A549 (cell line): ENCODE measurements around the gene IPO7. TPM values are rescaled to one million over a fixed set of nuclear protein-coding genes. Genes with fewer than 3 reads are reported as not detected.

Experiments
- ATAC-seq, 2 experiments: fragments of 200-7000 bp in 1 of 2; fragments of >200 bp in 1 of 2; cut with Nextera tagmentation in 1 of 2; cut with Tn5 transposase in 1 of 2; 3 replicates each; pipeline versions ENCODE4 v1.8.0 to v1.9.1; 2018 to 2020; ENCODE audit warnings: mild to moderate bottlenecking in 1 of 2, moderate library complexity in 1 of 2
- CTCF ChIA-PET: fragments of 300-600 bp; sonication (Branson Sonifier 250); formaldehyde crosslinking; extraction: SDS; loops from one replicate; lab custom pipeline; 2021; ENCODE audit warnings: antibody characterized with exemption, inconsistent platforms; lab: Yijun Ruan, JAX
- POLR2A ChIA-PET: fragments of 350-600 bp; formaldehyde crosslinking; extraction: SDS; loops from one replicate; lab custom pipeline; 2021; ENCODE audit warnings: antibody characterized with exemption, inconsistent platforms; lab: Yijun Ruan, JAX
- DNase-seq, 2 experiments: peaks; one replicate each; pipeline versions ENCODE4 v3.0.0 to v3.0.0-alpha.2; 2011 to 2016; ENCODE audit warnings: low read depth in 1 of 2, low spot score in 1 of 2
- FAIRE-seq: peaks from 2 replicates; lab custom pipeline; 2011; peaks lifted over from hg19 to GRCh38; lab: Jason Lieb, UNC
- H3K27ac ChIP-seq, 2 experiments: fragments of >200 bp; sonication (Bioruptor Twin); formaldehyde crosslinking; 3 replicates each; pipeline ENCODE4 v1.5.1; 2016 to 2017
- H3K4me1 ChIP-seq: fragments of >200 bp; sonication (Bioruptor Twin); formaldehyde crosslinking; 3 replicates; pipeline ENCODE4 v1.6.1; 2016
- H3K4me2 ChIP-seq: fragments of >200 bp; sonication (Bioruptor Twin); formaldehyde crosslinking; 3 replicates; pipeline ENCODE4 v1.6.1; 2016
- H3K4me3 ChIP-seq: fragments of >200 bp; sonication (Bioruptor Twin); formaldehyde crosslinking; 3 replicates; pipeline ENCODE4 v1.5.1; 2016
- H3K9me3 ChIP-seq: fragments of >200 bp; sonication (Bioruptor Twin); formaldehyde crosslinking; 3 replicates; pipeline ENCODE4 v1.6.1; 2016
- BCL3 ChIP-seq: fragments of >200 bp; sonication (Bioruptor Twin); formaldehyde crosslinking; IDR thresholded peaks from 3 replicates; pipeline ENCODE4 v1.6.1; 2016
- BHLHE40 ChIP-seq: IDR thresholded peaks from 2 replicates; pipeline ENCODE4 v1.6.1; 2012; ENCODE audit warnings: low read depth, low read length, inconsistent platforms
- CBX8 ChIP-seq: fragments of 200-600 bp; sonication (generic); IDR thresholded peaks from 2 replicates; pipeline ENCODE4 v1.6.1; 2016
- CHD2 ChIP-seq: fragments of 150-350 bp; IDR thresholded peaks from 2 replicates; pipeline ENCODE4 v1.6.1; 2014; ENCODE audit warnings: low read length; ENCODE audit not compliant: partially characterized antibody
- CHD4 ChIP-seq: fragments of 200-600 bp; sonication (generic); IDR thresholded peaks from 2 replicates; pipeline ENCODE4 v1.6.1; 2016; ENCODE audit warnings: antibody characterized with exemption, mild to moderate bottlenecking, borderline replicate concordance
- ELK1 ChIP-seq: fragments of 150-350 bp; IDR thresholded peaks from 2 replicates; pipeline ENCODE4 v1.6.1; 2014; ENCODE audit warnings: low read depth, mild to moderate bottlenecking, low read length
- EP300 ChIP-seq, 2 experiments: fragments of >200 bp; sonication (Bioruptor Twin); formaldehyde crosslinking; IDR thresholded peaks; 2 replicates in 1 of 2; 3 replicates in 1 of 2; pipeline ENCODE4 v1.6.1; 2016 to 2017
- FOSB ChIP-seq: fragments of 250-450 bp; sonication (Bioruptor Pico); IDR thresholded peaks from 2 replicates; pipeline ENCODE4 v1.5.0; 2020; ENCODE audit warnings: mild to moderate bottlenecking, moderate library complexity
- FOSL2 ChIP-seq, 2 experiments: fragments of 450-650 bp in 1 of 2; fragments of >200 bp in 1 of 2; sonication (Bioruptor Twin) in 1 of 2; formaldehyde crosslinking; IDR thresholded peaks; 2 replicates each; pipeline versions ENCODE4 v1.5.0 to v1.6.1; 2016 to 2020; ENCODE audit warnings: mild to moderate bottlenecking in 1 of 2, moderate library complexity in 1 of 2
- HOXB13 ChIP-seq: fragments of 250-450 bp; sonication (Bioruptor Pico); IDR thresholded peaks from 2 replicates; pipeline ENCODE4 v1.5.0; 2020; ENCODE audit warnings: low read depth, mild to moderate bottlenecking, moderate library complexity
- JUN ChIP-seq, 2 experiments: fragments of >200 bp; sonication (Bioruptor Twin); formaldehyde crosslinking; IDR thresholded peaks; 2 replicates in 1 of 2; 3 replicates in 1 of 2; pipeline ENCODE4 v1.6.1; 2016 to 2017
- KDM1A ChIP-seq: fragments of 200-600 bp; sonication (generic); IDR thresholded peaks from 2 replicates; pipeline ENCODE4 v1.6.1; 2016; ENCODE audit warnings: low read depth, mild to moderate bottlenecking
- KDM5A ChIP-seq: fragments of 200-600 bp; sonication (generic); IDR thresholded peaks from 2 replicates; pipeline ENCODE4 v1.6.1; 2016; ENCODE audit warnings: antibody characterized with exemption, mild to moderate bottlenecking
- NFE2L2 ChIP-seq: fragments of 150-350 bp; conservative IDR thresholded peaks from 2 replicates; pipeline ENCODE4 v1.6.1; 2014; ENCODE audit warnings: low read length
- RAD21 ChIP-seq, 2 experiments: fragments of >200 bp in 1 of 2; sonication (Bioruptor Twin) in 1 of 2; formaldehyde crosslinking in 1 of 2; IDR thresholded peaks in 1 of 2; conservative IDR thresholded peaks in 1 of 2; 2 replicates in 1 of 2; 3 replicates in 1 of 2; pipeline ENCODE4 v1.6.1; 2012 to 2018; ENCODE audit warnings: inconsistent platforms in 1 of 2
- RARB ChIP-seq: fragments of 250-450 bp; sonication (Bioruptor Pico); IDR thresholded peaks from 2 replicates; pipeline ENCODE4 v1.8.0; 2021; ENCODE audit warnings: mild to moderate bottlenecking, moderate library complexity
- TFCP2L1 ChIP-seq: fragments of 250-450 bp; sonication (Bioruptor Pico); IDR thresholded peaks from 2 replicates; pipeline ENCODE4 v1.5.0; 2021; ENCODE audit warnings: mild to moderate bottlenecking
- TP53 ChIP-seq: fragments of 250-450 bp; sonication (Bioruptor Pico); IDR thresholded peaks from 2 replicates; pipeline ENCODE4 v1.5.0; 2021; ENCODE audit warnings: mild to moderate bottlenecking, moderate library complexity
- ZC3H11A ChIP-seq: fragments of 450-650 bp; IDR thresholded peaks from 2 replicates; pipeline ENCODE4 v1.6.1; 2014; ENCODE audit warnings: antibody characterized with exemption, mild to moderate bottlenecking
- ZFP36 ChIP-seq: fragments of 450-650 bp; IDR thresholded peaks from 2 replicates; pipeline ENCODE4 v1.6.1; 2014; ENCODE audit warnings: borderline replicate concordance; ENCODE audit not compliant: partially characterized antibody
- ZNF302 ChIP-seq: fragments of 250-450 bp; sonication (Bioruptor Pico); IDR thresholded peaks from 2 replicates; pipeline ENCODE4 v1.9.0; 2021; ENCODE audit warnings: inconsistent platforms, mild to moderate bottlenecking, moderate library complexity
- ZSCAN20 ChIP-seq: fragments of 250-450 bp; sonication (Bioruptor Pico); IDR thresholded peaks from 2 replicates; pipeline ENCODE4 v1.8.0; 2022; ENCODE audit warnings: mild to moderate bottlenecking, moderate library complexity
- WGBS: methylation state at CpG from one replicate; pipeline ENCODE4 v1.1.6; 2017; ENCODE audit errors: missing lambda C conversion rate; 5-methylcytosine and 5-hydroxymethylcytosine counted together
- polyA plus RNA-seq, 4 experiments: library from polyadenylated mRNA; depleted of rRNA in 3 of 4; stranded (reverse); fragments of >200 nt; fragmentation: RNase III in 1 of 4; extraction: RNeasy Plus Mini Kit Qiagen cat#74134 plus additional on column Dnase treatment in 1 of 4; gene quantifications; 2 replicates in 3 of 4; 3 replicates in 1 of 4; pipeline ENCODE4 v1.2.3, GENCODE V29; 2011 to 2017
- TF ChIP-seq, protein P1 (sequence below): IDR thresholded peaks from 2 replicates; pipeline ENCODE4 v1.6.1; 2012; ENCODE audit warnings: low read depth, borderline replicate concordance
- TF ChIP-seq, protein P2 (sequence below): IDR thresholded peaks from 2 replicates; pipeline ENCODE4 v1.6.1; 2012

Gene IPO7
- polyA plus RNA-seq, 2 of the 4 experiments (the other 2 are of a cell fraction), result 115 to 142 TPM

- TF ChIP-seq RARB (CRISPR knock-in tag), result no peak
- no peak for TF ChIP-seq RAD21 (conservative IDR thresholded peaks at IDR 0.05 in 1 of 2, IDR thresholded peaks at IDR 0.05 in 1 of 2)
- TF ChIP-seq, protein P1, sequence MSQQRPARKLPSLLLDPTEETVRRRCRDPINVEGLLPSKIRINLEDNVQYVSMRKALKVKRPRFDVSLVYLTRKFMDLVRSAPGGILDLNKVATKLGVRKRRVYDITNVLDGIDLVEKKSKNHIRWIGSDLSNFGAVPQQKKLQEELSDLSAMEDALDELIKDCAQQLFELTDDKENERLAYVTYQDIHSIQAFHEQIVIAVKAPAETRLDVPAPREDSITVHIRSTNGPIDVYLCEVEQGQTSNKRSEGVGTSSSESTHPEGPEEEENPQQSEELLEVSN, result no peak
- TF ChIP-seq ZNF302 (CRISPR knock-in tag), result no peak
- no peak for TF ChIP-seq CHD4
- TF ChIP-seq ZSCAN20 (CRISPR knock-in tag), result no peak
- no peak for TF ChIP-seq NFE2L2
- no peak for TF ChIP-seq FOSL2 (IDR thresholded peaks at IDR 0.05)
- no peak for TF ChIP-seq FOSL2 (CRISPR knock-in tag; IDR thresholded peaks at IDR 0.05)
- TF ChIP-seq JUN (IDR thresholded peaks at IDR 0.05), result no peak
- no peak for TF ChIP-seq HOXB13 (CRISPR knock-in tag)
- TF ChIP-seq TFCP2L1 (CRISPR knock-in tag), result no peak
- TF ChIP-seq, protein P2, sequence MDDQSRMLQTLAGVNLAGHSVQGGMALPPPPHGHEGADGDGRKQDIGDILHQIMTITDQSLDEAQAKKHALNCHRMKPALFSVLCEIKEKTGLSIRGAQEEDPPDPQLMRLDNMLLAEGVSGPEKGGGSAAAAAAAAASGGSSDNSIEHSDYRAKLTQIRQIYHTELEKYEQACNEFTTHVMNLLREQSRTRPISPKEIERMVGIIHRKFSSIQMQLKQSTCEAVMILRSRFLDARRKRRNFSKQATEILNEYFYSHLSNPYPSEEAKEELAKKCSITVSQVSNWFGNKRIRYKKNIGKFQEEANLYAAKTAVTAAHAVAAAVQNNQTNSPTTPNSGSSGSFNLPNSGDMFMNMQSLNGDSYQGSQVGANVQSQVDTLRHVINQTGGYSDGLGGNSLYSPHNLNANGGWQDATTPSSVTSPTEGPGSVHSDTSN, result no peak
- TF ChIP-seq ZC3H11A, result no peak
- TF ChIP-seq CHD2, result no peak
- TF ChIP-seq ELK1, result no peak
- no peak for TF ChIP-seq EP300 (IDR thresholded peaks at IDR 0.05)
- 81% methylated on average over 3 of the region's 3 CpGs for WGBS
- ATAC-seq (no peak), FAIRE-seq (no peak), DNase-seq (no peak)
- H3K9me3 ChIP-seq, result no peaks in the 10 kb centered on the region
- H3K4me3 ChIP-seq, result no peak overlapping the region
- CTCF ChIA-PET, result interaction anchor here (0.6 kb wide), 1 partner anchor 248 kb away, joined by 3 read pairs; no protein-coding TSS in a partner anchor
- H3K4me2 ChIP-seq, result no peak overlapping the region
- POLR2A ChIA-PET, result no interaction called here
- H3K4me1 ChIP-seq, result peaks cover 12% of the 10 kb centered on the region; the same call in 2 of the 3 replicates
- H3K27ac ChIP-seq, result no peak overlapping the region
Measured at GRCh38 chr11:9494316-9494715, 109.9 kb downstream of the IPO7 start.

GRCh38 chr11:9495803-9496514 is 111.5 kb downstream of the IPO7 start:
- no peak for DNase-seq
- CTCF ChIA-PET, result interaction anchor here (1.0 to 4.3 kb wide), 2 partner anchors 11 kb away, joined by 4 to 29 read pairs; no protein-coding TSS in a partner anchor
- Histone ChIP-seq H3K4me2 (no peak overlapping the region), H3K4me1 (peaks cover 12% of the 10 kb centered on the region; the same call in 2 of the 3 replicates), H3K27ac (no peak overlapping the region), H3K9me3 (no peaks in the 10 kb centered on the region), H3K4me3 (no peak overlapping the region)
- no peak for FAIRE-seq
- 79% methylated on average over 6 of the region's 6 CpGs for WGBS
- POLR2A ChIA-PET, result no interaction called here
- ATAC-seq, result no peak
- TF ChIP-seq KDM1A, result no peak
- TF ChIP-seq BCL3, result no peak
- no peak for TF ChIP-seq ZSCAN20 (CRISPR knock-in tag)
- TF ChIP-seq CHD2, result no peak
- TF ChIP-seq, protein P2, result no peak
- no peak for TF ChIP-seq ZFP36
- TF ChIP-seq FOSB (CRISPR knock-in tag), result no peak
- TF ChIP-seq ELK1, result no peak
- no peak for TF ChIP-seq JUN (IDR thresholded peaks at IDR 0.05)
- no peak for TF ChIP-seq CBX8
- TF ChIP-seq TP53 (CRISPR knock-in tag), result no peak
- no peak for TF ChIP-seq BHLHE40
- TF ChIP-seq KDM5A, result no peak
